ENCODE results near the gene CATSPERB. TPM values are rescaled to one million over a fixed set of nuclear protein-coding genes. Genes with fewer than 3 reads are reported as not detected.
"Not testable (repeated sequence)": the region's sequence is repeated elsewhere in the genome, so short reads cannot be mapped to it uniquely, and the experiment has no call there.

Gene CATSPERB
- total RNA-seq, 2 experiments from 2014 or later, result 0.20 to 0.26 TPM

DNA sequence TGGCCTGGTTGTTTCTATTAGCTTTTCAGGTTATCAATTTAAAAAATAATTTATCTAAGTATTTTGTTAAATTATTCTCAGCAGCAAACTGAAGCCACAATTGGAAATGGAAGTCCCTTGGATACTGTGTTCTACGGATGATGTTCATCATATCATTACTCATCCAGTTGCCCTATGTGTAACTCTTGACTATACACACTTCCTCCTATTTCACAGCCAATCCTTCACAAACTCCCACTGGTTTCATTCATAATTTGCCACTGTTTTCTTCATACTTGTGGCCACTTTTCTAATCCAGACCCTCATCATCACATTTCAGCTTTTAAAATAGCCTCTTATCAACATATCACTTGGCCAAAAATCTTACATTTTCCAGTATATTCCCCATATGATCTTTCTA lies 84.0 kb downstream of the CATSPERB start:
- DNase-seq, result no peak
- H3K9me3 Mint-ChIP-seq, result peaks cover 3% of the 10 kb centered on the region
- H3K27me3 Mint-ChIP-seq (ENCODE audit: low read depth), result no peaks in the 10 kb centered on the region
- CTCF ChIA-PET, result interaction anchor here (0.6 to 4.5 kb wide), 5 partner anchors 157 to 423 kb away, joined by 3 to 20 read pairs (median 5); no protein-coding TSS in a partner anchor
- H3K36me3 Mint-ChIP-seq (ENCODE audit: low read depth), result peaks cover 1% of the 10 kb centered on the region
- H3K4me1 Mint-ChIP-seq (ENCODE audit: low read depth), result no peaks in the 10 kb centered on the region
- no peak overlapping the region for H3K4me3 Mint-ChIP-seq
- no peak overlapping the region for H3K27ac Mint-ChIP-seq
- intact Hi-C loops (cut with micrococcal nuclease), result no loop called here

DNA sequence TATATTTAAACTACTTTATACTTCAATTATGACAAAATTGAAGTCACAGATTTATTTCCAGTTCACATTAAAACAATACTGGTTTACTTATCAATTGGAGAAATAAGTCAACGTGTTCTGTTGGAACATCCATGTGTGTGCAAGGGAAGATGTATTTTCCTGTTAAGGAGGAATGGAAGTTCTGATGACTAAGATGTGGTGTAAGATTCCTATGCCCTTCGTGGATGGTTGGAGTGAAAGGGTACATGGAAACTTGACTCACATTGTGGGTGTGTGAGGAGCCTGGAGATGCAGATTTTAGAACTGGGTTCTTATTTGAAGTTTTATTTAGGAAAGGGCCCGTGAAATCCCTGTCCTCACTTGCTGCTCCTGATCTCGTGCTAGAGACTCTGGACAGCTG lies 95.3 kb downstream of the CATSPERB start:
- H3K27ac Mint-ChIP-seq, result no peak overlapping the region
- intact Hi-C loops (cut with micrococcal nuclease), result no loop called here
- CTCF ChIA-PET, result no interaction called here

DNA sequence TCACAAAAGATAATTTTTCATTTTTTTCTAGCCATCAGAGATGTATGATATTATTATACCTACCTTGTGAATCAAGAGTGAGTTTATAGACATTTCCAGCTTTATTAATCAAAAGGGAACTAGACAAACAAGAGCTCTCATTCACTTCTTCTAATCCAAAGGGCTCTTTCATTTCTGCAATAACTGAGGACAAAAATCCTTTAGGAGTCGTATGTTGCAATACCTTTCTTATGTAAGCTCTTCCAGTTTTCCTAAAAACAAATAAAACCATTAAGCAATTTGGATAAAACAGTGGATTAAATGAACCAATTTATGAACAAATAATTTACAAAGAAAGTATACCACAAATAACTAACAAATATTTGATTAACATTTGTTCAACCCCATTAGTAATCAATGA lies 107.1 kb downstream of the CATSPERB start:
- Mint-ChIP-seq H3K27ac (no peak overlapping the region), H3K9me3 (no peaks in the 10 kb centered on the region), H3K27me3 (ENCODE audit: low read depth) (no peaks in the 10 kb centered on the region), H3K4me1 (ENCODE audit: low read depth) (no peaks in the 10 kb centered on the region), H3K4me3 (no peak overlapping the region), H3K36me3 (ENCODE audit: low read depth) (no peaks in the 10 kb centered on the region)
- CTCF ChIA-PET, result no interaction called here
- no peak for DNase-seq
- intact Hi-C loops (cut with micrococcal nuclease), result no loop called here

More for the DNA sequence above, 95.3 kb downstream of the CATSPERB start:
- Mint-ChIP-seq H3K36me3 (ENCODE audit: low read depth) (no peaks in the 10 kb centered on the region), H3K4me3 (no peak overlapping the region), H3K9me3 (no peaks in the 10 kb centered on the region), H3K4me1 (ENCODE audit: low read depth) (no peaks in the 10 kb centered on the region), H3K27me3 (ENCODE audit: low read depth) (no peaks in the 10 kb centered on the region)
- DNase-seq, result no peak

DNA sequence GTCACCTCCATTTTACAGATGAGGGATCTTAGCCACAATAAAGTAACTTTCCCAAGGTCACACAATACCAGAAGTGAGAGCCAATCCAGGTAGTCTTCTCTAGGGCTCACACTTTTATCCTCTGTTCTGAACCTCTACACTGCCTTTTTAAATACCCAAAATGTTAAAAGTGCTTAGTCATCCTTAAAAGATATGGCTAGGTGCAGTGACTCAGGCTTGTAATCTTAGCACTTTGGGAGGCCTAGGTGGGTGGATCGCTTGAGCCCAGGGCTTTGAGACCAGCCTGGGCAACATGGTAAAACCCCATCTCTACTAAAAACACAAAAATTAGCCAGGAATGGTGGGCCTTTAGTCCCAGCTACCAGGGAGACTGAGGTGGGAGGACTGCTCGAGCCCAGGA lies 117.7 kb downstream of the CATSPERB start:
- Mint-ChIP-seq H3K4me3 (no peak overlapping the region), H3K4me1 (ENCODE audit: low read depth) (no peaks in the 10 kb centered on the region), H3K9me3 (no peaks in the 10 kb centered on the region), H3K36me3 (ENCODE audit: low read depth) (no peaks in the 10 kb centered on the region), H3K27ac (no peak overlapping the region), H3K27me3 (ENCODE audit: low read depth) (no peaks in the 10 kb centered on the region)
- CTCF ChIA-PET, result no interaction called here
- intact Hi-C loops (cut with micrococcal nuclease), result no loop called here
- DNase-seq, result no peak

DNA sequence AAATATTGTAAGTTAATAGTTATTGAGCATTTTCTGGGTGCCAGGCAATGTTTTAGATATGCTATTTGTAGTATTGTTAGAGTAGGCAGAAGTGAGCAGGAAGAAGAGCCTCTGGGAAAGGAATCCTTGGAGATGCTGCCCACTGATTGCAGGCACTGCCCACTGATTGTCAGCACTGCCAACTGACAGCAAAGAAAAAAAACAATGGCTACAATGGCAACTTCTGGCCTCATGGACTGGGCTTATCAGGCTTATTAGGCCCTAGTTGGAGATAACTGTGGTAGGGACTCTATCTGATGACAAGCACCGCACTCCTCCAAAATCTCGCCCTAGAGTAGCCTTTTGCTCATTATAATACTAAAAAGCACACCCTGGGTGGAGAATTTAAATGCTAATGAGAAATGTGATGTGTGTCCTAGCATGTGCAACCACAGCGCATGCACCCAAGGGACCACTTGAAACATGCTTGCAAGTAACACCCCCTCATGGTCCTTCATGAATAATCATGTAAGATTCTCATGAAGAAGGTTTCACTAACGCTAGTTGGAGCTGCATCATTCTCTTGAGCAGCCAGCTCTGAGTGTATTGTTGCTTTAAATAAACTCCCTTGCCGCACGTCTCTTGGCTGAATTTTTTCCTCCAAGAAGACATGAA lies 118.3 kb downstream of the CATSPERB start:
- Mint-ChIP-seq H3K4me1 (ENCODE audit: low read depth) (no peaks in the 10 kb centered on the region), H3K27ac (no peak overlapping the region)
- CTCF ChIA-PET, result no interaction called here

GRCh38 chr14:91611528-91611927 lies 120.4 kb downstream of the CATSPERB start:
- Mint-ChIP-seq H3K4me1 (ENCODE audit: low read depth) (no peaks in the 10 kb centered on the region), H3K27ac (no peak overlapping the region), H3K4me3 (no peak overlapping the region), H3K36me3 (ENCODE audit: low read depth) (no peaks in the 10 kb centered on the region), H3K27me3 (ENCODE audit: low read depth) (no peaks in the 10 kb centered on the region), H3K9me3 (no peaks in the 10 kb centered on the region)
- intact Hi-C loops (cut with micrococcal nuclease), result no loop called here
- CTCF ChIA-PET, result no interaction called here
- no peak for DNase-seq

More for the DNA sequence above, 118.3 kb downstream of the CATSPERB start:
- intact Hi-C loops (cut with micrococcal nuclease), result no loop called here
- H3K27me3 Mint-ChIP-seq (ENCODE audit: low read depth), result no peaks in the 10 kb centered on the region
- DNase-seq, result no peak
- no peak overlapping the region for H3K4me3 Mint-ChIP-seq
- no peaks in the 10 kb centered on the region for H3K36me3 Mint-ChIP-seq (ENCODE audit: low read depth)
- H3K9me3 Mint-ChIP-seq, result no peaks in the 10 kb centered on the region

DNA sequence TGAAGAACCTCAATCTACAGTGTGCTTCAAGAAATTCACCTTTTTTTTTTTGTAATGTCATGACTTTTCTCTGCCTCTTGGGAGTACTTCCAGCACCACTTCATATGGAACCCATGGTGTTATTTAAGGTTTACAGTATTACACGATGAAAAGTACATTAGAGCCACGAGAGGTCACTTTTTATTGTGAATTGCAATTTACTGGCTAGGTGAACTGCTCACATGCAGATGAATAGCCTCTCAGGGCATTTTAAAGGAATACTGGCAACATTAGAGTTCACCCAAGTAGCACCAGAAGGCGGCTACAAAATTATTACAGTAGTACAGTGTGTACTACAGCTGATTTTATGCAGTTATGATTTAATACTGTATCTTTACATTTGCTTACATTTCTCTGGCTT lies 122.7 kb downstream of the CATSPERB start:
- no peak overlapping the region for H3K4me3 Mint-ChIP-seq
- no peaks in the 10 kb centered on the region for H3K4me1 Mint-ChIP-seq (ENCODE audit: low read depth)
- DNase-seq, result no peak
- no peaks in the 10 kb centered on the region for H3K9me3 Mint-ChIP-seq
- CTCF ChIA-PET, result no interaction called here
- no peaks in the 10 kb centered on the region for H3K36me3 Mint-ChIP-seq (ENCODE audit: low read depth)
- intact Hi-C loops (cut with micrococcal nuclease), result no loop called here
- no peaks in the 10 kb centered on the region for H3K27me3 Mint-ChIP-seq (ENCODE audit: low read depth)
- no peak overlapping the region for H3K27ac Mint-ChIP-seq

- no peak for DNase-seq
- intact Hi-C loops (cut with micrococcal nuclease), result no loop called here
- Mint-ChIP-seq H3K36me3 (ENCODE audit: low read depth) (no peaks in the 10 kb centered on the region), H3K27me3 (ENCODE audit: low read depth) (no peaks in the 10 kb centered on the region), H3K27ac (no peak overlapping the region), H3K9me3 (no peaks in the 10 kb centered on the region), H3K4me3 (no peak overlapping the region), H3K4me1 (ENCODE audit: low read depth) (no peaks in the 10 kb centered on the region)
- CTCF ChIA-PET, result no interaction called here
These were observed 124.4 kb downstream of the CATSPERB start for GRCh38 chr14:91607322-91608047.

GRCh38 chr14:91606851-91607250 lies 125.0 kb downstream of the CATSPERB start:
- no peaks in the 10 kb centered on the region for H3K36me3 Mint-ChIP-seq (ENCODE audit: low read depth)
- intact Hi-C loops (cut with micrococcal nuclease), result no loop called here
- CTCF ChIA-PET, result no interaction called here
- no peak for DNase-seq
- H3K4me3 Mint-ChIP-seq, result no peak overlapping the region
- no peaks in the 10 kb centered on the region for H3K9me3 Mint-ChIP-seq
- no peak overlapping the region for H3K27ac Mint-ChIP-seq
- no peaks in the 10 kb centered on the region for H3K4me1 Mint-ChIP-seq (ENCODE audit: low read depth)
- H3K27me3 Mint-ChIP-seq (ENCODE audit: low read depth), result no peaks in the 10 kb centered on the region

DNA sequence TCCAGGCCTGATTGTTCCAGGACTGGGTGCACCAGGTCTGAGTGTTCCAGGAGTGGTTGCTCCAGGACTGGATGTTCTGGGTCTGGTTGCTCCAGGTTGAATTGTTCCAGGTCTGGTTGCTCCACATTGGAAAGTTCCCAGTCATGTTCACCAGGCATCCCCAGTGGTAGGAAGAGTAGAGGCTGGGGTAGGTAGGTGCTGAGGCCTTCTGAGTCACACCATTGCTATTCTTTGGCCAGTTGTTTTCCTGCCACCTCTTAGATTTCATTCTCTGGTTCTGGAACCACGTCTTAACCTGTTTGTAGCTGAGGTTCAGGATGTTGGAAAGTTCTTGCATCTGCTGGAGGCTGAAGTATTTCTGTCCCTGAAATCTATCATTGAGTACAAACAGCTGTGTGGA lies 127.3 kb downstream of the CATSPERB start:
- H3K4me3 Mint-ChIP-seq; CTCF ChIA-PET; H3K9me3 Mint-ChIP-seq; DNase-seq; H3K4me1 Mint-ChIP-seq (ENCODE audit: low read depth); H3K27me3 Mint-ChIP-seq (ENCODE audit: low read depth); H3K36me3 Mint-ChIP-seq (ENCODE audit: low read depth); intact Hi-C loops (cut with micrococcal nuclease); H3K27ac Mint-ChIP-seq: not testable (repeated sequence)

- CTCF ChIA-PET, result no interaction called here
- Mint-ChIP-seq H3K4me1 (ENCODE audit: low read depth) (no peaks in the 10 kb centered on the region), H3K9me3 (peaks cover 3% of the 10 kb centered on the region), H3K27me3 (ENCODE audit: low read depth) (no peaks in the 10 kb centered on the region), H3K27ac (no peak overlapping the region), H3K36me3 (ENCODE audit: low read depth) (no peaks in the 10 kb centered on the region), H3K4me3 (no peak overlapping the region)
- DNase-seq, result no peak
- intact Hi-C loops (cut with micrococcal nuclease), result no loop called here
These were observed 131.9 kb downstream of the CATSPERB start for GRCh38 chr14:91599994-91600393.

- no peaks in the 10 kb centered on the region for H3K27me3 Mint-ChIP-seq (ENCODE audit: low read depth)
- no peak for DNase-seq
- H3K9me3 Mint-ChIP-seq, result peaks cover 6% of the 10 kb centered on the region
- H3K27ac Mint-ChIP-seq, result no peak overlapping the region
- no peaks in the 10 kb centered on the region for H3K4me1 Mint-ChIP-seq (ENCODE audit: low read depth)
- H3K36me3 Mint-ChIP-seq (ENCODE audit: low read depth), result no peaks in the 10 kb centered on the region
- intact Hi-C loops (cut with micrococcal nuclease), result no loop called here
- CTCF ChIA-PET, result interaction anchor here (1.4 kb wide), 1 partner anchor 15 kb away, joined by 5 read pairs; no protein-coding TSS in a partner anchor
- H3K4me3 Mint-ChIP-seq, result no peak overlapping the region
These were observed 136.2 kb downstream of the CATSPERB start for GRCh38 chr14:91595736-91596135.

- H3K27ac Mint-ChIP-seq; intact Hi-C loops (cut with micrococcal nuclease); CTCF ChIA-PET; DNase-seq; H3K27me3 Mint-ChIP-seq (ENCODE audit: low read depth); H3K36me3 Mint-ChIP-seq (ENCODE audit: low read depth); H3K4me1 Mint-ChIP-seq (ENCODE audit: low read depth); H3K4me3 Mint-ChIP-seq; H3K9me3 Mint-ChIP-seq: not testable (repeated sequence)
These were observed 137.9 kb downstream of the CATSPERB start for GRCh38 chr14:91593957-91594356.

Data from activated naive CD4-positive, alpha-beta T cell treated with anti-CD3 and anti-CD28 coated beads for 36 hours (primary cell).